Smooth muscle cell (in vitro differentiated cells): ENCODE measurements around the gene MFAP4. TPM values are rescaled to one million over a fixed set of nuclear protein-coding genes. Genes with fewer than 3 reads are reported as not detected.

Experiments used
- DNase-seq: peaks from one replicate; lab custom pipeline; 2025; ENCODE audit not compliant: unreplicated experiment; lab: John Stamatoyannopoulos, UW
- H2AFZ ChIP-seq: fragments of 200-600 bp; sonication (generic); 2 replicates; pipeline ENCODE4 v1.6.0; 2016; ENCODE audit warnings: antibody characterized with exemption, low read depth, mild to moderate bottlenecking
- H3F3A ChIP-seq: fragments of 200-600 bp; sonication (generic); 2 replicates; pipeline ENCODE4 v1.6.0; 2017; ENCODE audit warnings: antibody characterized with exemption, low read depth
- H3K27ac ChIP-seq: fragments of 200-600 bp; sonication (generic); 2 replicates; pipeline ENCODE4 v1.5.1; 2016; ENCODE audit warnings: low read depth, mild to moderate bottlenecking
- H3K27me3 ChIP-seq: fragments of 200-600 bp; sonication (generic); 2 replicates; pipeline ENCODE4 v1.6.1; 2016; ENCODE audit warnings: low read depth, mild to moderate bottlenecking
- H3K36me3 ChIP-seq: fragments of 200-600 bp; sonication (generic); 2 replicates; pipeline ENCODE4 v1.5.1; 2016; ENCODE audit warnings: low read depth
- H3K4me1 ChIP-seq: fragments of 200-600 bp; sonication (generic); 2 replicates; pipeline ENCODE4 v1.5.1; 2016; ENCODE audit warnings: low read depth
- H3K4me2 ChIP-seq: fragments of 200-600 bp; sonication (generic); 2 replicates; pipeline ENCODE4 v1.6.0; 2016; ENCODE audit warnings: mild to moderate bottlenecking
- H3K4me3 ChIP-seq: fragments of 200-600 bp; sonication (generic); 2 replicates; pipeline ENCODE4 v1.5.1; 2016; ENCODE audit warnings: mild to moderate bottlenecking
- H3K79me2 ChIP-seq: fragments of 200-600 bp; sonication (generic); 2 replicates; pipeline ENCODE4 v1.6.0; 2016; ENCODE audit warnings: low read depth, mild to moderate bottlenecking
- H3K9ac ChIP-seq: fragments of 200-600 bp; sonication (generic); 2 replicates; pipeline ENCODE4 v1.6.0; 2016; ENCODE audit warnings: low read depth
- H3K9me3 ChIP-seq: fragments of 200-600 bp; sonication (generic); replicated peaks from 2 replicates; pipeline ENCODE4 v1.5.1; 2016; ENCODE audit warnings: low read depth
- H4K20me1 ChIP-seq: fragments of 200-600 bp; sonication (generic); 2 replicates; pipeline ENCODE4 v1.6.0; 2016; ENCODE audit warnings: low read depth
- CTCF ChIP-seq: fragments of 200-600 bp; sonication (generic); IDR thresholded peaks from 2 replicates; pipeline ENCODE4 v1.5.1; 2017; ENCODE audit warnings: borderline replicate concordance, mild to moderate bottlenecking, antibody characterized with exemption; ENCODE audit not compliant: insufficient read depth, poor library complexity, severe bottlenecking
- WGBS: methylation state at CpG from one replicate; pipeline ENCODE4 v1.1.7; 2016; ENCODE audit warnings: low lambda C conversion rate; 5-methylcytosine and 5-hydroxymethylcytosine counted together
- microRNA counts: library from miRNA; unstranded; fragments of <30 nt; microRNA quantifications from one replicate; lab custom pipeline; 2016
- microRNA-seq: library from miRNA; unstranded; fragments of <30 nt; microRNA quantifications from one replicate; pipeline ENCODE4, GENCODE V29; 2016; ENCODE audit warnings: borderline number of aligned reads
- polyA plus RNA-seq: library from polyadenylated mRNA; unstranded; fragments of >200 nt; fragmentation: Nextera tagmentation; extraction: Ambion mirVana; gene quantifications from 2 replicates; pipeline ENCODE4 v1.2.1, GENCODE V29; 2016
- small RNA-seq: library from RNA; depleted of rRNA; stranded (forward); fragments of <200 nt; gene quantifications from one replicate; pipeline ENCODE3, GENCODE V24; 2014
- total RNA-seq: library from RNA; depleted of rRNA; stranded (reverse); fragments of >200 nt; gene quantifications from 2 replicates; pipeline ENCODE4 v1.2.3, GENCODE V29; 2014

MFAP4 gene
- total and polyA plus RNA-seq, 2 experiments from 2014 or later = 580 to 1,738 TPM

- Histone ChIP-seq H3K27me3 (no peaks in the 10 kb centered on the region), H3K79me2 (no peaks in the 10 kb centered on the region), H3K27ac (no peak overlapping the region), H4K20me1 (no peaks in the 10 kb centered on the region), H3K9me3 (no peaks in the 10 kb centered on the region), H3K4me3 (no peak overlapping the region), H3K9ac (no peak overlapping the region), H2AFZ (no peak overlapping the region), H3K36me3 (peaks cover 3% of the 10 kb centered on the region), H3K4me2 (no peak overlapping the region), H3F3A (peaks cover 2% of the 10 kb centered on the region), H3K4me1 (no peaks in the 10 kb centered on the region)
- TF ChIP-seq CTCF = no peak
- 94% methylated on average over 18 of the region's 18 CpGs for WGBS
- no peak for DNase-seq
Measured at GRCh38 chr17:19335951-19336631, 50.9 kb downstream of the MFAP4 start.

GRCh38 chr17:19334331-19334730, 52.7 kb downstream of the MFAP4 start:
- peaks cover 3% of the 10 kb centered on the region for H3K36me3 ChIP-seq
- H3K4me2 ChIP-seq = no peak overlapping the region
- 98% methylated on average over 6 of the region's 6 CpGs for WGBS
- H3K27ac ChIP-seq = no peak overlapping the region
- no peaks in the 10 kb centered on the region for H3K4me1 ChIP-seq
- H3K9ac ChIP-seq = no peak overlapping the region
- no peaks in the 10 kb centered on the region for H3K9me3 ChIP-seq
- H4K20me1 ChIP-seq = no peaks in the 10 kb centered on the region
- H3K4me3 ChIP-seq = no peak overlapping the region
- TF ChIP-seq CTCF = no peak
- no peak for DNase-seq
- H3K27me3 ChIP-seq = no peaks in the 10 kb centered on the region
- no peak overlapping the region for H2AFZ ChIP-seq
- H3F3A ChIP-seq = no peaks in the 10 kb centered on the region
- no peaks in the 10 kb centered on the region for H3K79me2 ChIP-seq

GRCh38 chr17:19333736-19334290, 53.2 kb downstream of the MFAP4 start:
- no peak for DNase-seq
- 91% methylated on average over 12 of the region's 12 CpGs for WGBS
- Histone ChIP-seq H3K4me1 (no peaks in the 10 kb centered on the region), H3K27ac (no peak overlapping the region), H3K4me3 (no peak overlapping the region), H3K79me2 (no peaks in the 10 kb centered on the region), H3K36me3 (peaks cover 3% of the 10 kb centered on the region), H3K9ac (no peak overlapping the region), H3F3A (no peaks in the 10 kb centered on the region), H3K4me2 (no peak overlapping the region), H2AFZ (no peak overlapping the region), H4K20me1 (no peaks in the 10 kb centered on the region), H3K9me3 (no peaks in the 10 kb centered on the region), H3K27me3 (no peaks in the 10 kb centered on the region)
- no peak for TF ChIP-seq CTCF

MicroRNAs within 50 kb of the gene (microRNA counts, 767-probe panel; counts per million panel counts)
- microRNA hsa-miR-1180 (lab: Ali Mortazavi, UCI) = 7,155 counts per million, percentile 42 among the panel's probes with 10 or more counts

Small RNA genes within 50 kb of the gene (microRNA-seq; reads per million reads assigned to microRNA genes)
- 2,974 reads per million, percentile 86 among the genes with 10 or more reads in this experiment for gene MIR1180

Small RNA genes within 50 kb of the gene (small RNA-seq; reads per million reads assigned to genes)
- gene MIR1180 (5.8 reads per million, percentile 67 among the genes with 10 or more reads in this experiment), gene RF00537 (not detected)

Other genes with a start within 250 kb of the MFAP4 start
- gene EPN2, start 149.8 kb downstream of the MFAP4 start, total RNA-seq = 27.6 and 35.4 TPM in 2 replicates
- gene EPN2, start 149.8 kb downstream of the MFAP4 start, polyA plus RNA-seq = 46.7 and 61.2 TPM in 2 replicates
- 21.6 and 21.9 TPM in 2 replicates for gene B9D1, start 24.5 kb downstream of the MFAP4 start, total RNA-seq
- gene B9D1, start 24.5 kb downstream of the MFAP4 start, polyA plus RNA-seq = 30.0 and 45.5 TPM in 2 replicates
- 9.1 and 14.7 TPM in 2 replicates for gene MAPK7, start 8.7 kb downstream of the MFAP4 start, total RNA-seq
- 34.5 and 36.3 TPM in 2 replicates for gene MAPK7, start 8.7 kb downstream of the MFAP4 start, polyA plus RNA-seq
- 4.6 and 7.4 TPM in 2 replicates for gene RNF112, start 24.0 kb upstream of the MFAP4 start, total RNA-seq
- gene RNF112, start 24.0 kb upstream of the MFAP4 start, polyA plus RNA-seq = 3.5 and 7.2 TPM in 2 replicates
- 2.5 and 3.0 TPM in 2 replicates for gene SLC47A1, start 146.7 kb upstream of the MFAP4 start, total RNA-seq
- gene SLC47A1, start 146.7 kb upstream of the MFAP4 start, polyA plus RNA-seq = 0.39 TPM in 1 of 2 replicates, not detected in the other